Coronary artery (tissue), 2 donors: Measurements from ENCODE around the gene FHDC1.
A peak's percentile ranks its signal among the peaks of the same experiment; 100 is the strongest.

Source experiments
- DNase-seq: peaks from one replicate; pipeline ENCODE4 v3.0.0-alpha.2; 2017; ENCODE audit warnings: low spot score
- H3K27ac ChIP-seq, 2 donors: fragments of 200-600 bp; sonication (generic); one replicate each; pipeline ENCODE4 v1.5.1; 2016 to 2019
- H3K4me3 ChIP-seq: fragments of 200-600 bp; sonication (generic); 2 replicates; pipeline ENCODE4 v1.5.1; 2016; ENCODE audit warnings: mild to moderate bottlenecking, moderate library complexity
- CTCF ChIP-seq: fragments of 200-600 bp; sonication (generic); IDR thresholded peaks from one replicate; pipeline ENCODE4 v1.5.1; 2019; ENCODE audit warnings: antibody characterized with exemption

The FHDC1 gene

GRCh38 chr4:153014460-153014859 lies 78.3 kb downstream of the FHDC1 start:
- DNase-seq: no peak
- Histone ChIP-seq H3K27ac (no peak overlapping the region), H3K4me3 (no peak overlapping the region)
- TF ChIP-seq CTCF: no peak

- H3K4me3 ChIP-seq: no peak overlapping the region
- no peak for TF ChIP-seq CTCF
- no peak for DNase-seq
- H3K27ac ChIP-seq: no peak overlapping the region
Measured at GRCh38 chr4:153016592-153016991, 80.5 kb downstream of the FHDC1 start.

- TF ChIP-seq CTCF: no peak
- H3K27ac ChIP-seq: no peak overlapping the region
- no peak overlapping the region for H3K4me3 ChIP-seq
- DNase-seq: no peak
Measured at GRCh38 chr4:153018031-153018430, 81.9 kb downstream of the FHDC1 start.

- Histone ChIP-seq H3K4me3 (no peak overlapping the region), H3K27ac (no peak overlapping the region)
- no peak for TF ChIP-seq CTCF
- DNase-seq: peak; percentile 8
Measured at GRCh38 chr4:153018684-153019083, 82.6 kb downstream of the FHDC1 start.

GRCh38 chr4:153019906-153020305 lies 83.8 kb downstream of the FHDC1 start:
- no peak overlapping the region for H3K27ac ChIP-seq
- no peak overlapping the region for H3K4me3 ChIP-seq
- no peak for TF ChIP-seq CTCF
- DNase-seq: no peak

GRCh38 chr4:153020457-153020856 lies 84.3 kb downstream of the FHDC1 start:
- no peak overlapping the region for H3K4me3 ChIP-seq
- no peak for DNase-seq
- no peak for TF ChIP-seq CTCF

GRCh38 chr4:153021276-153021675 lies 85.2 kb downstream of the FHDC1 start:
- no peak for TF ChIP-seq CTCF

More at GRCh38 chr4:153020457-153020856, 84.3 kb downstream of the FHDC1 start:
- H3K27ac ChIP-seq: no peak overlapping the region

More at GRCh38 chr4:153021276-153021675, 85.2 kb downstream of the FHDC1 start:
- no peak overlapping the region for H3K4me3 ChIP-seq
- DNase-seq: no peak
- H3K27ac ChIP-seq: no peak overlapping the region
